ENCODE measurements around the gene MYH8.

Gene MYH8

DNA sequence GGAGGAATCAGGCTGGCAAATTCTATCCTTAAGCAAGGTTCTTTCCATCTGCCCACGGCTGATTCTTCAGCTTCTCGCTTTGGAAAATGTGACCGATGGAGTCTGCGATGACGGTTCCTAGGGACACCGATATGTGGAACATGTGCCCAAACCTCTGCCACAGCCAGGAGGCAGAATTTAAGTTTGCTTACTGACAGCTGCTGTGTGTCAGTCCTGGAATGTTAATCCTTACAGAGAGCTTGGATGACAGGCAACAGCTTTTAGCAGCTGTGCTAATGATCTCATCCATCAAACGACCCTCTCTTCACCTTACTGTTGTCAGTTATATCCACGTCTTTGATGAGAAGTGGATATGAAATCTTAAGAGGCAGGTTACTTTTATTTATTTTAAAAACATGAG lies 37.6 kb downstream of the MYH8 start:
- Histone ChIP-seq H3K27ac (ENCODE audit: low read depth, low read length, poor library complexity, severe bottlenecking) (no peak overlapping the region), H3K9me2 (ENCODE audit: low read depth, low read length) (no peaks in the 10 kb centered on the region), H3K79me2 (ENCODE audit: insufficient read depth, low read length) (no peaks in the 10 kb centered on the region), H2AFZ (ENCODE audit: low read length) (no peak overlapping the region), H3K9me3 (ENCODE audit: low read length) (no peaks in the 10 kb centered on the region), H3K36me3 (ENCODE audit: insufficient read depth, low read length) (no peaks in the 10 kb centered on the region), H3F3A (ENCODE audit: insufficient read depth, low read length) (no peaks in the 10 kb centered on the region), H4K20me1 (ENCODE audit: insufficient read depth, low read length) (no peaks in the 10 kb centered on the region), H3K4me1 (ENCODE audit: insufficient read depth, low read length, severe bottlenecking) (no peaks in the 10 kb centered on the region), H3K27me3 (ENCODE audit: insufficient read depth, low read length) (no peaks in the 10 kb centered on the region), H3K4me3 (ENCODE audit: low read depth, low read length, poor library complexity, severe bottlenecking) (no peak overlapping the region), H3K4me2 (ENCODE audit: low read length) (no peak overlapping the region), H3K9ac (ENCODE audit: low read length) (no peak overlapping the region)
- no peak for TF ChIP-seq EZH2 (IDR thresholded peaks at IDR 0.05; ENCODE audit: borderline replicate concordance, low read length)
- TF ChIP-seq CTCF (IDR thresholded peaks at IDR 0.05; ENCODE audit: low read length) = no peak

DNA sequence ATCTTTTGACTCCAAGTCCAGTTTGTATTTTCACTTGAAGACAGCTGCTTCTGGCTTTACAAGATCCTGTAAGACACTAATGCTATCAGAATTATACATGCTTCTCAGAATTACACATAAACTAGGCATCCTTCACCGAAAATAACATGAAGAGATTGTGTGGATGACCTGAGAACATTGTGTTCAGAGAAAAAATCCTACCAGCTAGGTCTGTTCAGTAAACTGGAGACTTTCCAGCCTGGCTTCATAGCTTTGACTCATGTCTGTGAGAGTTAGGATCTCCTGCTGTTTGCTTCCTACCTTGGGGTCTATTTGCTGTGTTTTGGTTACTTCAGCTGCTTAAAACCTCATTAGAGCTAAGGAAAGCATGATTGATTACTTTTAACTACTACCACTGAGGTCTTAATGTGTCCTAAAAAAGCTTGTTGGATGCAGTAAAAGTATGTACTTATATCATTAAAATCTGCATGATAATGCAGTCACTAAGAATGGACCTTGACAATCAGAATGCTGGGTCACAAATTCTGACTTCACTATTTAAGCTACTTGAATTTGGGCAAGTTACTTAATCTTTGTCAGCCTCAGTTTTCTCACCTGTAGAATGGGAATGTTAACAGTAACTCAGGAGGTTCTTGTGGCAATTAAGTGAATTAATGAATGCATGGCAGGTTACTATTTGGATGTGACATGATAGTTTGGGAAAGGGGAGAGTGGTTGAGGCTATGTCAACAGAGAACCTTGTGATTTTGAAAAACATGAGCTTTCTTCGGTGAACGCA lies 40.9 kb downstream of the MYH8 start:
- Histone ChIP-seq H4K20me1 (ENCODE audit: insufficient read depth, low read length) (no peaks in the 10 kb centered on the region), H3K4me2 (ENCODE audit: low read length) (no peak overlapping the region), H3K27ac (ENCODE audit: low read depth, low read length, poor library complexity, severe bottlenecking) (no peak overlapping the region), H3K79me2 (ENCODE audit: insufficient read depth, low read length) (no peaks in the 10 kb centered on the region), H3K4me1 (ENCODE audit: insufficient read depth, low read length, severe bottlenecking) (no peaks in the 10 kb centered on the region), H3K4me3 (ENCODE audit: low read depth, low read length, poor library complexity, severe bottlenecking) (no peak overlapping the region), H3K9ac (ENCODE audit: low read length) (no peak overlapping the region), H3F3A (ENCODE audit: insufficient read depth, low read length) (no peaks in the 10 kb centered on the region), H3K27me3 (ENCODE audit: insufficient read depth, low read length) (no peaks in the 10 kb centered on the region), H3K36me3 (ENCODE audit: insufficient read depth, low read length) (no peaks in the 10 kb centered on the region), H3K9me3 (ENCODE audit: low read length) (no peaks in the 10 kb centered on the region), H3K9me2 (ENCODE audit: low read depth, low read length) (no peaks in the 10 kb centered on the region), H2AFZ (ENCODE audit: low read length) (no peak overlapping the region)
- TF ChIP-seq CTCF (IDR thresholded peaks at IDR 0.05; ENCODE audit: low read length) (no peak), EZH2 (IDR thresholded peaks at IDR 0.05; ENCODE audit: borderline replicate concordance, low read length) (no peak)

- Histone ChIP-seq H3K4me1 (ENCODE audit: insufficient read depth, low read length, severe bottlenecking) (no peaks in the 10 kb centered on the region), H3K9me2 (ENCODE audit: low read depth, low read length) (no peaks in the 10 kb centered on the region), H3F3A (ENCODE audit: insufficient read depth, low read length) (no peaks in the 10 kb centered on the region), H3K27me3 (ENCODE audit: insufficient read depth, low read length) (no peaks in the 10 kb centered on the region), H3K4me3 (ENCODE audit: low read depth, low read length, poor library complexity, severe bottlenecking) (no peak within 1 kb of the TSS), H3K79me2 (ENCODE audit: insufficient read depth, low read length) (no peaks in the 10 kb centered on the region), H2AFZ (ENCODE audit: low read length) (no peak within 1 kb of the TSS), H3K4me2 (ENCODE audit: low read length) (no peak within 1 kb of the TSS), H3K9me3 (ENCODE audit: low read length) (no peaks in the 10 kb centered on the region), H3K9ac (ENCODE audit: low read length) (no peak within 1 kb of the TSS), H3K36me3 (ENCODE audit: insufficient read depth, low read length) (no peaks in the 10 kb centered on the region), H4K20me1 (ENCODE audit: insufficient read depth, low read length) (no peaks in the 10 kb centered on the region), H3K27ac (ENCODE audit: low read depth, low read length, poor library complexity, severe bottlenecking) (no peak within 1 kb of the TSS)
- TF ChIP-seq CTCF (IDR thresholded peaks at IDR 0.05; ENCODE audit: low read length) (no peak), EZH2 (IDR thresholded peaks at IDR 0.05; ENCODE audit: borderline replicate concordance, low read length) (no peak)
Measured at GRCh38 chr17:10372906-10373305, 48.8 kb downstream of the MYH8 start, which contains the start of gene MYH13. Gene MYH13, minus strand, starts transcription at chr17:10373006. Its CDS starts 8,476 bp downstream, at chr17:10364530.
